ENCODE data around the gene PSAT1.

PSAT1 gene

DNA sequence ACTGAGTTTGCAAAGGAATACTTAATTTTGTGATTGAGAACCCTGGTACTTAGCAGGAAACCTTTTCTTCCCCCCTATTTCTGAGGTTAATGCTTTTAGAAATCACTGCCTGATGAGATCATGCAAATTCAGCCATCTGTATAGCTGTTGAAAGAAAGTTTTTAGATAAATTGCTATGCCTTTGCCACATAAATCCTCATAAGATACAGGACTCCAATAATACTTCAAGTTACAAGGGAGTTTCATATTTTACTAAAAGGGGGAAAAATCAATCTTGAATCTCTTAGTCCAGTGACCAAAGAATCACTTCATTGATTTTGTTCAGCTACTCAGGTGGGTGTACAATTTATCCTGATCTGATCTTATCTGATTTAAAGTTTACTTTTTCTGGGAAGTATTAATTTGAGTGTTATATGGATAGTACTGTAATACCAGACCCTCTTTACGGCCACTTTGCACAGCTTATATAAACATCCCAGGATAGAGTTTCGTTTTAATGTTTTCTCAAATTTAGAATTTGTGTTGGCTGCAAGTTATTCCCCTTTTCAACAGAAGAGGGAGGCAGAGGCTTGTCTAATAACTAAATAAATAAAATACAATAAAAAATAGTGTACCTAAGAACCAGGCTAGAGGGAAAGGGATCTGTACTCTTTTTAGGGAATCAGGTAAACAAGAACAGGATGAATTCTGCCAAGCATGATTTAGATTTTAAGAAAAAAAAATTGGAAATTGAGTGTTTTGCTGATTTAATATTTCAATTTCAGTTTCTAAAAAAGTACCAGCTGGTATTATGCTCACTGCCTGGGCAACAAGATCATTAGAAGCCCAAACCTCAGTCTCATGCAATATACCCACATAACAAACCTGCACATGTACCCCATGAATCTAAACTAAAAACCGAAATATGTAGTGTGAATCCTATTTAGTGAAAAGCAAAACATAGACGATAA is 69.1 kb downstream of the PSAT1 start:
- no peak for DNase-seq (ENCODE audit: low read depth in 4 of 4, low spot score in 1 of 4)

DNA sequence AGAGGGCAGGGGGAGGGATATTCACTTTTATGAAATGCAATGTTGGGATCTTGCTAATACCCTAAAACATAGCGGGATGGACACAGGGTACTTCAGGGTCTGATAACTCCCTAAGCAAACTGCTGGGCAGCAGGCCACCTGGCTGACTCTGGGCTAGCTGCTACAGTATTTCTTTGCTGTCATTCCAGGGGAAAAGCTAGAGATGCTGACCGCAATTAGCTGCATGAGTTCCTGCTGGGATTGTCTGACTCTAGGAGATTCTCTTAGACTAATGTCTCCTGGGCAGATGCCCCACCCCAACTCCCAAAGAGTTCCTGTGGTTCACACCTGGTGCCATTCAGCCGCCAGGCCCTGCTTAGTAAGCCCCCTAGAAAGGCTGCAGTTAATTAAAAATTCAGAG is 69.9 kb downstream of the PSAT1 start:
- DNase-seq (ENCODE audit: low read depth in 4 of 4, low spot score in 1 of 4) = no peak

DNA sequence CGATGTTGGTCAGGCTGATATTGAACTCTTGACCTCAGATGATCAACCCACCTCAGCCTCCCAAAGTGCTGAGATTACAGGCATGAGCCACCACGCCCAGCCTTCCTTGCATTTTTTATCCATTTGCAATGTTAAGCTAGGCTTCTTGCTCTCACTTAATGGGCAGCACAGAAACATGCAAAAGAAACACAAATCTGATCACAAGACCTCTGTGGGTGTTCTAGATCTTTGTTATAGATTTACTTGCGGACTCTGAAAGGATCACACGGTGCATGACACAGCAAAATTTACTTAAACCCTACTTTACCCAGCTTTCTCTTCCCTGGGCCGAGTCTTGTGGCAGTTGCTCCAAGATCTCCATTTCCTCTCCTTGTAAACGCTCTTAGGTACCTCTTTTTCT is 71.3 kb downstream of the PSAT1 start:
- no peak for DNase-seq (ENCODE audit: low read depth in 4 of 4, low spot score in 1 of 4)

DNA sequence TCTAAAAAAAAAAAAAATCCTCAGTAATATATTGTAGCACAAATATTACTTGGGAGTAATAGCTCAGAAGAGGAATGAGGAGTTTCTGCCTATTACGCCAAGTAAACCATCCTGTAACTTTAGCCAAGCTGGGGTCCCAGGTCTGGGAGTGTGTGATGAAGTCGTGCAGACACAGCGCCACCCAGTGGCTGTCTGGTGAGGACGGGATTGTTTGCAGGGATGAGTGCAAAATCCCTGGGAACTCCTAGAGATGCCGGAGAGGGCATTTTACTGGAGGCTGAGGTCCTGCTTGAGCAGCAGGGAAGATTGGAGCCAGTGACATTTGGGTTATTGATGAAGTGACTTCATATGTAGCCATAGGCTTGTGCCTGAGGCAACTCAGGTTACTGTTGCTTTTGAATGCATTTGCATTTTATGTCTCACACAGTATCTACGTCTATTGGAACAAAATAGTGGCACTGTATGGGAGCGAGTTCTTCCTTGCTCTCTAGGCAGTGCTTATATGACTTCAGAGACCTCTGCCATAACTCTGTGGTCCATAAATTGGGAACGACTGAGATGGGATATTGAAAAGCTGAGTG is 72.8 kb downstream of the PSAT1 start:
- DNase-seq (ENCODE audit: low read depth in 4 of 4, low spot score in 1 of 4) = peak; percentile 11 to 34 (median 20)

DNA sequence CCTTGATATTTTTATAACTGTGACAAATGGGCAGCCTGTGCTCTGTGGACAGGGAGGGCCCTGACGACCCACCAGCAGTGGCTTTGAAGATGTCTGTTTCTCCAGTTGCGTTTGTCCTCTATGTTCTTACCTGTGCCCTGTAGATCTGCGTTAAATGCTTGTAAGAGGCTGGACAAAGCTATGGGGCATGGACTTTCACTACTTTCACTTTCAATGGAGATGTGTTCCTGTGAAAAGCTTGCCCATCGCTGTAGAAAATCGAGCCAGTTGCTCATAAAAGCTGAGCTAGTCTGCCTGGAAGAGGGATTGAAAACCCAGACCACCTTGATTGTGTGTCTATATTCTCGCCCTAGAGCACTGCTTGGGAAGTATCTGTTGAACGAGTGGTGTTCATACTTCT is 74.1 kb downstream of the PSAT1 start:
- no peak for DNase-seq (ENCODE audit: low read depth in 4 of 4, low spot score in 1 of 4)

DNA sequence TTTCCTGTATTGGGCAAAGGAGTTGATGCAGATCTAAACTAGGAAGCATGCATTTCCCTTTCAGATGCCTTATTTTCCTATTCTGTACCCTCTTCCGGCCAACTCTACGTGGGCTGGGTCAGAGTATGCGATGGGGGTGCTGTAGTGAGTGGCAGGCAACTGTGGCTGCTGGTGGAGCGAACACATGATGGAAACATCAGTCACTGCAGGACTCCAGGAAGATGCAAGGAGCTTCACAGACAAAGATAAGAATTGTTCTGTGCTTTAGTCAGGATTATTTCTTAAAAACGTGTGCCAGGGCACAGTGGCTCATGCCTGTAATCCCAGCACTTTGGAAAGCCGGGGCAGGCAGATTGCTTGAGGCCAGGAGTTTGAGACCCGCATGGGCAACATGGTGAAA is 75.1 kb downstream of the PSAT1 start:
- DNase-seq (ENCODE audit: low read depth in 4 of 4, low spot score in 1 of 4) = no peak

All from stimulated activated CD4-positive, alpha-beta T cell treated with anti-CD3 and anti-CD28 coated beads, Interleukin-1b, Interleukin-23, amount 100 ng/mL, for 24 hours (primary cell).